Activated CD8-positive, alpha-beta memory T cell treated with anti-CD3 and anti-CD28 coated beads for 24 hours (primary cell): ENCODE measurements around the gene ENGASE.

ENCODE experiments used
- DNase-seq: peaks from one replicate; pipeline ENCODE4 v3.0.0-alpha.2; 2020

ENGASE gene

DNA sequence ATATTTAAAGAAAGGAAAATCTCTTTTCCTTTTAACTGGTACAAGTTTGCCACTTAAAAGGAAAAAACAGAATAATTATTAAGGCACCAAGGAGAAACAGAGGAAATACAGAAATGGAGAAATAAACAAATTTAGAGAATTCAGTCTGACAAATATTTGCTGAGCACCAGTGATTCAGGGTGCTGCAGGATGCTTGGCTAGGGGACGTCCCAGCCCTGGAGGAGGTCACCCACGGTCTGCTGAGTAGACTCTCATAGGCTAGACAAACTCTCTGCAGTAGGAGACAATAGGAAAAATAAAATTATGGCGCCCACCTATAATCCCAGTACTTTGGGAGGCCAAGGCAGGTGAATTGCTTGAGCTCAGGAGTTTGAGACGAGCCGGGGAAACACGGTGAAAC, 34.7 kb upstream of the ENGASE start:
- DNase-seq: no peak

DNA sequence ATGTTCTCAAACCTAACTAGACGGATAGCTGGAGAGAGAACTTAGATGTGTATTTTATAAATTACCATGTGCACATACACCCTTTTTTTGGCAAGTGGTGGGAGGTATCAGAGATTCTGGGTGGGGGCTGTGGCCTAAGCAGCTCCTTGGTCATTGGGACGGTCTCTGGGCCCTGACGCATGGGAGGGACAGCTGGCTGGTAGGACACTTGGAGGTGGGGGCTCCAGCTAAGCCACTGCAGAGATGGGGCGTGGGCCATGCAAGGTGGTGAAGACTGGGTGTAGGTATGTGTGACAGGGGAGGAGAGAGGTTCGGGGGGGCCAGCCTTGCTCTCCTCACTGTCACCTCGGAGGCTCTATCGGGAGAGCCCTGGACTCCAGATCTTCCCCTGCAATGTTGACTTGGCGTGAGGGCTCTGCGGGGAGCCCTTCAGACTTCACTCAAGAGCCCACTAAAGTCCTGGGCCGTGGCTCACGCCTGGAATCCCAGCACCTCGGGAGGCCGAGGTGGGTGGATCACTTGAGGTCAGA, 33.5 kb upstream of the ENGASE start:
- no peak for DNase-seq

DNA sequence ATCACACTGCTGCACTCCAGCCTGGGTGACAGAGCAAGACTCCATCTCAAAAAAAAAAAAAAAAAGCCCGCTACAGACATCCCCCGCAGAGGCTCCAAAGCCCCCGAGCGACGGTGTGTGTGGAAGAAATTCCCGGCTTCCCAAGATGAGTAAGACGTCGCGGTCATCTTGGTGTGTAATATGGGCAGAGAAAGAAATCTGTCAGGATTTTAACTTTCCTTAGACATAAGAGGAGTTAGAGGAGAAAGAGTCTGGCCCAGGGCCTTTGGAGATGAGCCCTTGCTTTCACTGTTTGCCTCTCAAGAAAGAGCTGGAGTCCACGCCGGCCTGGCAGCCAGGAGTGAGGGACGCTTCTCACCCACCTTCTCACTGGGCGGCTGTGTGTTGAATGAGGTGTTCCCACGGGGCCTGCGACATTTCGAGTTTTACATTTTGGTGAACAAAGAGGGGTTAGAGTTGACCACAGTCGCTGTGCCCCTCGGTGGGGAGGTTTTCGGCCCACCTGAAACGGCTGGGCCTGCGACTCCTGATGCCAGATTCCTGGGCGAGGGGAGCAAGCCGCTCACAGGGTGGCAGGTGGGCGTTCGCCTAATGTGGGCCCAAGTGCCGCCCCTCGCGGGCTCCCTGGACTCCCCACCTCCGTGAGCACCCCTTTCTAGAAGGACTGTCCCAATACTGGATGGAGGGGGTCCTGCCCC, 32.8 kb upstream of the ENGASE start:
- no peak for DNase-seq

DNA sequence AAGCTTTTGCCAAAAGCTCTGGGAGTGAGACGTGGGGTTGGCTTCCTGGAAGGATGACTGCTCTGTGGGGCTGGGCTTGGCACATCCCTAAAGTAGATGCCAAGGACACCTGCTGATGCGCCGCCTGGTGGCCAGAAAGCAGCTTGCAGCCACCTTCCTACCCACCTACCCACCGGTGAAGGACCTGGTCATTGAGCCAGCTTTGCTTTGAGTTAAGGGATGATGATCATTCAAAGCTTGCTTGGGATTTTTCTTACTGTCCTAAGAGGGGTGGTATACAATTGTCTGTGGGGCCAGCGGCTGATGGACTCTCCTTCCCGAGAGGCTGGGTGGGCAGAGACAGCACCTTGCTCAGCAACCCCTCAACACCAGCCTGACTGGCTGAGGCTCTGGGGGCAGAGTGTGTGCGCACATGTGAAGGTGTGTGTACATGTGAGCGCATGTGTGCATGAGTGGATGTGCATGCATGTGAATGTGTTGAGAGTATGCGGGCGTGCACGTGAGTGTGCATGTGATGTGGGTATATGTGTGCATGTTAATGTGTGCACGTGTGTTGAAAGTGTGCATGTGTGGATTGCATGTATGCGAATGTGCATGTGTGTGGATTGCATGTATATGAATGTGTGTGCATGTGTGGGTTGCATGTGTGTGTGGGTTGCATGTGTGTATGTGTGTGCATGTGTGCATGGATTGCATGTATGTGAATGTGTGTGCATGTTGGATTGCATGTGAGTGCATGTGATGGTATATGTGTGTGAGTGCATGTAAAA, 32.0 kb upstream of the ENGASE start:
- DNase-seq: peak; percentile 87

DNA sequence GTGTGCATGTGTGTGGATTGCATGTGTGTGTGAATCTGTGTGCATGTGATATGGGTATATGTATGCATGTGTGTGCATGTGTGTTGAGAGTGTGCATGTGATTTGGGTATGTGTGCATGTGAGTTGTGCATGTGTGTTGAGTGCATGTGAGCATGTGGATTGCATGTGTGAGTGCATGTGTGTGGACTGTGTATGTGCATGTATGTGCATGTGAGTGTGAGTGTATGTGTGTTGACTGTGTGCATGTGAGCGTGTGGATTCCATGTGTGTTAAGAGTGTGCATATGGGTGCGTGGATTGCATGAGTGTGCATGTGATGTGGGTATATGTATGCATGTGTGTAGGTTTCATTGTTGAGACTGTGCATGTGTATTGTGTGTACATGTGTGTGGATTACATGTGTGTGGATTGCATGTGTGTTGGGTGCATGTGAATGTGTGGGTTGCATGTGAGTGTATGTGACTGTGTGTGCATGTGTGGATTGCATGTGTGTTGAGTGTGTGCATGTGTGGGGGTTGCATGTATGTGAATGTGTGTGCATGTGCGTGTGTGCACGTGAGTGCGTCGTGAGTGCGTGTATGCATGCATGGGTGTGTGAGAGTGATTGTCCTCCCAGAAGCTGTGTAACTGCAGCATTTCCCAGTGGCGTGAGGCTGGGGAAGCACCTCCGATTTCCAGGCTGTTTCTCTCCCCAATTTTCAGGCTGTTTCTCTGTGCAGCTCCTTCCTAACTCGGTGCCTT, 31.3 kb upstream of the ENGASE start:
- DNase-seq: no peak

DNA sequence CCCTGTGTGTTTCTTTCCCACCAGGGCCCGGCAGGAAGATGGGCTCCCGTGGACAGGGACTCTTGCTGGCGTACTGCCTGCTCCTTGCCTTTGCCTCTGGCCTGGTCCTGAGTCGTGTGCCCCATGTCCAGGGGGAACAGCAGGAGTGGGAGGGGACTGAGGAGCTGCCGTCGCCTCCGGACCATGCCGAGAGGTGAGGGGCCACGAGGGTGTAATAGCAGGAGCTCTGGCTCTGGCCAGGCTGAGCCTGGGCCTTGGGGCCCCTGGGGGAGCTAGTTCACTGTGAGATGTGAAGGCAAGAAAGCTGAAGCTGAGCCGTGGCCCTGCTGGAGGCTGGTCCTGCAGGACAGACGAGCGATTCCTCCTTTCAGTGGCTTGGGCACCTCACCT, 30.7 kb upstream of the ENGASE start:
- DNase-seq: no peak

DNA sequence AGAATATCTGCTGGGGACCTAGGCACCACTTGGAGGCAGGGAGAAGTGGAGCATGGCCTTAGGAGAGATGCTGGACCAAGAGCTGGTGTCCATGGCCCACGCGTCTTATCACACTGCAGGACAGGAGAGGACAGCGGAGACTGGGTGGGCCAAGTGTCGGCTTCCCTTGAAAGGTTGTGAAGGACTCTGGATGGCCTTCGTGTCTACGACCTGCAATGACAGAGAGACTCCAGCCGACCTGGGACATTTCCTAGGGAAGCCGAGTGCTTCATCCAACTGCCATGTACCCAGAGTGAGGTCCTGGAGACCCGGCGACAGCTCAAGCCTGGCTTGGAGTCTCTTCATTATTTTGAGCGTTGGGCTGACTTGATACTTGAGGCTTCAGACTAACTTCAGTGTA, 30.2 kb upstream of the ENGASE start:
- DNase-seq: no peak

DNA sequence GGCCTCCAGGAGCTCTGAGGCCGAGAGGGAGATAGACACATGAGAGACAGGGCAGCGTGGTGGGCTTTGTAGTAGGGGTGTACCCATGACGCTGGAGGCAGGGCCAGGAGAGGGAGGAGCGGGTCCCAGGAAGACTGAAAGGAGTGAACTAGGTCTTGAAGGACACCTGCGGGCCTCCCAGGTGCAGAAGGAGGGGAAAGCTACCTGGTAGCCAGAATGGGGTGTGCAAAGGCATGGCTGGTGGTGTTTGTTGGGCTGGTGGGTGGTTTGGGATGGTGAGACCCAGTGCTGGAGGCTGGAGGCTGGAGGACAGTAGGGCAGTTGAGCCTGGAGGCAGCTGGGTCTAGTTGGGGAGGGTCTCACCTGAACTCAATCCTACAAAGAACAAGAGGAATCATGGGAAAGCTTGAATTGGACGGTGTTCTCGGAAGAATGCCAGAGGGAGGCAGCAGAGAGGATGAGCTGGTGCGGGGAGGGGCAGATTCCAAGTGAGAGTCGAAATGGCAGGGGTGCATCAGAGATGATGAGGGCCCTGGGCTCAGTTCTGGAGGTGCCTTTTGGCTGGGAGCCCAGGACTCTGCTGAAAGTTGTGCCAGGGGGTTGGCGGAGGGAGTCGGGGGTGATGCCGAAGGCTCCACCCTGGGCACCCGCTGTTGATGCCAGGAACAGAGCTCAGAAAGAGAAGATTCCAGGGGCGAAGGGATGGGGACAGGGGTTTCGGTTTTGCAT, 29.5 kb upstream of the ENGASE start:
- DNase-seq: no peak

DNA sequence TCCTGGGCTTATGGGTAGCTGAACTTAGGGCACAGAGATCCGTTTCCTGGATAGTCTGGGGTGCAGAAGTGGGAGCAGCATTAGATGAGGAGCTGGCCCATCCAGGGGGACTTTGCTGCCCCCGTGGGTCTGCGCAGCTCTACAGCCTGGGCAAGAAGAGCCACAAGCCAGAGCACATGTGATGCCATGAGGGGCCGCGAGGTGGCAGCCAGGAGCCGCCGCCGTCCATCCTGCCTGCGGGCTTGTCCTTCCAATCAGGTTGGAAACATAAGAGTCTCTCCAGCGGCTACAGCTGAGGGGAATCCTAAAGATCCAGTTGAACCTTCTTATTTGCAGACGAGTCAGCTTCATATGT, 28.8 kb upstream of the ENGASE start:
- DNase-seq: peak; percentile 86

DNA sequence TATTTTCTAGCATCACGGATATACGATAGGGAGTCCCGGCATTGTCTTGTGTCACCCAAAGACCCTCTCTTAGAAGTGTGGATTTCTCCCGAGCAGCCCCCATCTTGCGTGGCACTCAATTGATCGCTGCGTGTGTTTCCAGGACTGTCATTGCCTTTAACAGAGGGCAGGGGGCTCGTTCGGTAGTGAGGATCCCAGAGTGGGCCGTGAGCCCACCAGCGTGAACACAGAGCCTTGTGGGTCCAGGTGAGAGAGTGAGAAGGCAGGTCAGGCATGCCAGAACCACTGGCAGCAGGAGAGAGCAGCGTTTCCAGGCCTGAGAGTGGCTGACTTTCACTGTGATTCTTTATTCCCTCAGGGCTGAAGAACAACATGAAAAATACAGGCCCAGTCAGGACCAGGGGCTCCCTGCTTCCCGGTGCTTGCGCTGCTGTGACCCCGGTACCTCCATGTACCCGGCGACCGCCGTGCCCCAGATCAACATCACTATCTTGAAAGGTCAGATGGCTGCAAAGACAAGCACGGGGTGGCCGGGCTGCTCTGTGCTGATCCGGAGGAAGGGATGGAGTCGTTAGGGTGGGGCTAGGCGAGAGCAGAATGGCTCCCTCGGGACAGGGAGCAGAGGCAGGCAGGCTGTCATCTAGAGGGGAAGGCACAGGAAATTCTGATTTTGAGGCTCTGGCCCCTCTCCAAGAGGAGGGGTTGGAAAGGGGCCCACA, 28.3 kb upstream of the ENGASE start:
- DNase-seq: no peak

DNA sequence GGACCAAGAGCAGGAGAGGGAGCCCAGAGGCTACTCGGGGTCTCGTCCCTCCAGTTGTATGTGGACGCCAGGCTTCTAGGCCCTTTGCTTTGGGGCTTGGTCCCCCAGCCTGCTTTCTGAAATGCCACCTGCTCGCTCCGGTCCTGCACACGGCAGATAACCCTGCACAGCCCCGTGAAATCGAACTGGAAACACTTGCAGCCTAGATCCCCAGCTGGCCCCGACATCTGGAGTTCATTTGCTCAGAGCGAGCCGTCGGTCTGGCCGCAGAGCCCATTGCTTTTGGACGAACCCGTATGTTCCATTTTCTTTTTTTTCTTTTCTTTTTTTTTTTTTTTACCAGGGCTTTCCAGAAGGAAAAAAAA, 27.7 kb upstream of the ENGASE start:
- no peak for DNase-seq

DNA sequence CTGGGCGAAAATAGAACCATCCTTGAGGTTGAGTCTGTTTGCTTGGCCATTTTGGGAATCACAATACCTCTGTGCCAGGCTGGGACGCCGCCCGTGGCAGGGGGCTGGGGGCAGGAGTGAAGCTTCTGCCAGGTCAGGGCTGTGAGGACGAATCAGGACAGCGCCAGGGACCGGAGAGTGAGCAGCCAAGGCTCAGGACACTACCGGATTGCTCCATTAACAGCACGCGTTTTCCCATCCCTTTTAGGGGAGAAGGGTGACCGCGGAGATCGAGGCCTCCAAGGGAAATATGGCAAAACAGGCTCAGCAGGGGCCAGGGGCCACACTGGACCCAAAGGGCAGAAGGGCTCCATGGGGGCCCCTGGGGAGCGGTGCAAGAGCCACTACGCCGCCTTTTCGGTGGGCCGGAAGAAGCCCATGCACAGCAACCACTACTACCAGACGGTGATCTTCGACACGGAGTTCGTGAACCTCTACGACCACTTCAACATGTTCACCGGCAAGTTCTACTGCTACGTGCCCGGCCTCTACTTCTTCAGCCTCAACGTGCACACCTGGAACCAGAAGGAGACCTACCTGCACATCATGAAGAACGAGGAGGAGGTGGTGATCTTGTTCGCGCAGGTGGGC, 27.2 kb upstream of the ENGASE start:
- no peak for DNase-seq

DNA sequence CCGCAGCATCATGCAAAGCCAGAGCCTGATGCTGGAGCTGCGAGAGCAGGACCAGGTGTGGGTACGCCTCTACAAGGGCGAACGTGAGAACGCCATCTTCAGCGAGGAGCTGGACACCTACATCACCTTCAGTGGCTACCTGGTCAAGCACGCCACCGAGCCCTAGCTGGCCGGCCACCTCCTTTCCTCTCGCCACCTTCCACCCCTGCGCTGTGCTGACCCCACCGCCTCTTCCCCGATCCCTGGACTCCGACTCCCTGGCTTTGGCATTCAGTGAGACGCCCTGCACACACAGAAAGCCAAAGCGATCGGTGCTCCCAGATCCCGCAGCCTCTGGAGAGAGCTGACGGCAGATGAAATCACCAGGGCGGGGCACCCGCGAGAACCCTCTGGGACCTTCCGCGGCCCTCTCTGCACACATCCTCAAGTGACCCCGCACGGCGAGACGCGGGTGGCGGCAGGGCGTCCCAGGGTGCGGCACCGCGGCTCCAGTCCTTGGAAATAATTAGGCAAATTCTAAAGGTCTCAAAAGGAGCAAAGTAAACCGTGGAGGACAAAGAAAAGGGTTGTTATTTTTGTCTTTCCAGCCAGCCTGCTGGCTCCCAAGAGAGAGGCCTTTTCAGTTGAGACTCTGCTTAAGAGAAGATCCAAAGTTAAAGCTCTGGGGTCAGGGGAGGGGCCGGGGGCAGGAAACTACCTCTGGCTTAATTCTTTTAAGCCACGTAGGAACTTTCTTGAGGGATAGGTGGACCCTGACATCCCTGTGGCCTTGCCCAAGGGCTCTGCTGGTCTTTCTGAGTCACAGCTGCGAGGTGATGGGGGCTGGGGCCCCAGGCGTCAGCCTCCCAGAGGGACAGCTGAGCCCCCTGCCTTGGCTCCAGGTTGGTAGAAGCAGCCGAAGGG, 26.4 kb upstream of the ENGASE start:
- no peak for DNase-seq

DNA sequence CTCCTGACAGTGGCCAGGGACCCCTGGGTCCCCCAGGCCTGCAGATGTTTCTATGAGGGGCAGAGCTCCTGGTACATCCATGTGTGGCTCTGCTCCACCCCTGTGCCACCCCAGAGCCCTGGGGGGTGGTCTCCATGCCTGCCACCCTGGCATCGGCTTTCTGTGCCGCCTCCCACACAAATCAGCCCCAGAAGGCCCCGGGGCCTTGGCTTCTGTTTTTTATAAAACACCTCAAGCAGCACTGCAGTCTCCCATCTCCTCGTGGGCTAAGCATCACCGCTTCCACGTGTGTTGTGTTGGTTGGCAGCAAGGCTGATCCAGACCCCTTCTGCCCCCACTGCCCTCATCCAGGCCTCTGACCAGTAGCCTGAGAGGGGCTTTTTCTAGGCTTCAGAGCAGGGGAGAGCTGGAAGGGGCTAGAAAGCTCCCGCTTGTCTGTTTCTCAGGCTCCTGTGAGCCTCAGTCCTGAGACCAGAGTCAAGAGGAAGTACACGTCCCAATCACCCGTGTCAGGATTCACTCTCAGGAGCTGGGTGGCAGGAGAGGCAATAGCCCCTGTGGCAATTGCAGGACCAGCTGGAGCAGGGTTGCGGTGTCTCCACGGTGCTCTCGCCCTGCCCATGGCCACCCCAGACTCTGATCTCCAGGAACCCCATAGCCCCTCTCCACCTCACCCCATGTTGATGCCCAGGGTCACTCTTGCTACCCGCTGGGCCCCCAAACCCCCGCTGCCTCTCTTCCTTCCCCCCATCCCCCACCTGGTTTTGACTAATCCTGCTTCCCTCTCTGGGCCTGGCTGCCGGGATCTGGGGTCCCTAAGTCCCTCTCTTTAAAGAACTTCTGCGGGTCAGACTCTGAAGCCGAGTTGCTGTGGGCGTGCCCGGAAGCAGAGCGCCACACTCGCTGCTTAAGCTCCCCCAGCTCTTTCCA, 25.5 kb upstream of the ENGASE start:
- no peak for DNase-seq

DNA sequence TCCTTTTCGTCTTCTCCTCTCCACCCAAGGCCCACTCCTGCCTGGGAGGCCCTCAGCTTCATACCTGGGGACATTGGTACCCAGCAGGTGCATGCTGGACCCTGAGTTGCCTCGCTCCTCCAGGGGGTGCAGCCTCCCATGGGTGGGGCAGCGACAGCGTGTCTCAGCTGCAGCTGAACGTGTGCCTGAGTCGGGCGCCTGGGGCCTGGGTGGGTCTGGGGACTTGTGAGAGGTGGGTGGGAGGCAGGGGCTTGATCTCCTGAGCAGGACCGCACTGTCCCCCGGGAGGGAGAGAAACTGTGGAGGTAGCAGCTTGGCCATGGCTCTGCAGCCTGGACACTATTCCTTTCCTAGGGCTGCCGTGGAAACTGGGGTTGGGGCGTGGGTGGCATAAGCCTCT, 24.8 kb upstream of the ENGASE start:
- DNase-seq: no peak

DNA sequence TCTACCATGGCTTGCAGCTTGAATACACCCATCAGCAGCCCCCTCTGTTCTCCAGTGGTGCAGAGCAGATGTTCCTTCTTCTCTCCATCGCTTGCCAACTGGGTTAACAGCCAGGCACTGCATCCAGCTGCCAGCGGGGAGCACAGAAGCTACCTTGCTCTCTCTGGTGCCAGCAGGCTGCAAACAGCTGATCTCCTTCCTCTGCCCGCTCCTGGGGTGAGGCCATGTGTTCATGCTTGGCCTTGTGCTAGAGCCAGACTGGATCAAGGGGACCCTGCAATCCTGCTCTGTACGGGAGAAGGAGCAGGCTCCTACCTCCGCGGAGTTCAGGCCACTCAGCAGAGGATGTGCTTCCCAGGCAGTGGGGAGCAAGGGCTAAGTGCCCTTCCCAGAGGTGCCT, 24.1 kb upstream of the ENGASE start:
- no peak for DNase-seq

DNA sequence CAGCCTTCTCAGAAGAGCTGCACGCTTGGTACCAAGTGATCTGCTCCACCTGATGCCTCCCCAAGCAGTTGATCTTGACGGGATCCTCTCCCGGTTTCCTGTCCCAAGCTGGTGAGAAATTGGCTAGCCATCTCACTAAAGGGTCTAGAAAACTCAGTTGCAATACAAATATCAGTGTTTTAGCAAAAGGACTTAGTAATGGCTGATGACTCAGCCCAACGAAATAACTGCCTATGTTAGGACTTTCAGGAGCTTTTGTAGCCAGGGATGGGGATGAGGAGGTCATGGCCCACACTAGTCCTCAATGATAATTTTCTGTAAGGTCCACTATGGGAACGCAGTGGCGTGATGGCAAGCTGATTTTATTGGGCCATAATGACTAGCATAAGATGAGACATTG, 23.3 kb upstream of the ENGASE start:
- DNase-seq: no peak

DNA sequence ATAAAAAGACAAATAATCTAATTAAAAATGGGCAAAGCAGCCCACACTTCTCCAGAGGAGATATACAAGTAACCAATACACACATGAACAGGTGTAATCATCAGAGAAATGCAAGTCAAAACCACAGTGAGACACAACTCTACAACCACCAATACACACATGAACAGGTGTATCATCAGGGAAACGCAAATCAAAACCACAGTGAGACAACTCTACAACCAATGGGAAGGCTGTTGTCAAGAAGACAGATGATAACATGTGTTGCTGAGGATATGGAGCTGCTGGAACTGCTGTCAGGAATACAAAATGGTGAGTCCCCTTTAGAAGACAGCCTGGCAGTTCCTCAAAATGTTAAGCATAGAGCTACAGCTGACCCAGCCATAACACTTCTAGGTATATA, 22.5 kb upstream of the ENGASE start:
- DNase-seq: no peak

DNA sequence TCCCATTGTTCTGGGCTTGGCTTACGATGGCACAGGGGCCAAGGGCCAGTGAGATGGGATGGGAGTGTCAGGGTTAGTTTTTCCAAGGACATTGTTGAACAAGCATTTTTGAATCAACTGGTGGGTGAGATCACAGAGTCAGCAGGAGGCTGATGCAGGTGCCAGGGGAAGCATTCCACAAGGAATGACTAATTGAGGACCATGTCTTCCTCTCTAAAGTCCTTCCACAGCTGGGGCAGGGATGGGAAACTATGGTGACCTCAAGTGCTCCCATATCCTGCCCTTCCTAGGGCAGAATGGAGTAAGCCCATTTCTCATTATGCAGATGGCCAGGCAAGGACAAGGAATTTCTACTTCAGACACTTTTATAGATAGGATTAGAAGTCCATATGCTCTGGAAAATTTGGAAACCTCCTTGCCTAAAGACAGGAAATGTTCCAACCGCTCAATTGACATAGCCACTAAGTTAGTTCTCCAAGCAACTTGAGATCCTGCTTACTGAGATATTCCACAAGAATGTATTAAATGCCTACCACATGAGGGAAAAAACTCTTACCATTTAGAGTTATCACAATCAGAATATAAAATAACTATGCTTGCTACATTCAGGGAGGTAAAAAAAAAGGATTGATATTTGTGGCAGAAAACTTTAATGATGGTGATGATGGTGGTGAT, 21.2 kb upstream of the ENGASE start:
- DNase-seq: no peak
